ENCODE results near the gene CASZ1.

- TF ChIP-seq CTCF (IDR thresholded peaks at IDR 0.05) (no peak), EP300 (IDR thresholded peaks at IDR 0.05) (no peak), POLR2A (IDR thresholded peaks at IDR 0.05) (no peak)
Measured at GRCh38 chr1:10825592-10825991, 29.1 kb upstream of the CASZ1 start.
